ENCODE results near the gene ARMH1.

DNA sequence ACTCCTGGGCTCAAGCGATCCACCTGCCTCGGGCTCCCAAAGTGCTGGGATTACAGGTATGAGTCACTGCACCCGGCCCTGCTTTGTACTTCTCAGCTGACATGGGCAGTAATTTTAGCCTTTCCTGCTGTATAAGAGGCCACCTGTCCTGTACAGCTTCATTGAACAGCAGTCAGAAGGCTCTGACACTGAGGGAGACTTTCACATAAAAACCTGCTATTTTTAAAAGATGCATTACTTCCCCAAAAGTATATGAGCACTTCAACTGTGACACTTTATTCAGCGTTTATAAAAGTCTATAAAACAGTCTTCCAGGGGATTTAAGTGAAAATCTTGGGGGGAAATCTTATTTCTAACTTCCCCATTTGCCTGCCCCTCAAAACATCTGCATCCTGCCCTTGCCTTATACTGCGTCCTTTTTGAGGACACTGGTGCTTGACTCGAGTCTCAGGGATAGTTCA, 38.8 kb downstream of the ARMH1 start:
- TF ChIP-seq, protein P1, sequence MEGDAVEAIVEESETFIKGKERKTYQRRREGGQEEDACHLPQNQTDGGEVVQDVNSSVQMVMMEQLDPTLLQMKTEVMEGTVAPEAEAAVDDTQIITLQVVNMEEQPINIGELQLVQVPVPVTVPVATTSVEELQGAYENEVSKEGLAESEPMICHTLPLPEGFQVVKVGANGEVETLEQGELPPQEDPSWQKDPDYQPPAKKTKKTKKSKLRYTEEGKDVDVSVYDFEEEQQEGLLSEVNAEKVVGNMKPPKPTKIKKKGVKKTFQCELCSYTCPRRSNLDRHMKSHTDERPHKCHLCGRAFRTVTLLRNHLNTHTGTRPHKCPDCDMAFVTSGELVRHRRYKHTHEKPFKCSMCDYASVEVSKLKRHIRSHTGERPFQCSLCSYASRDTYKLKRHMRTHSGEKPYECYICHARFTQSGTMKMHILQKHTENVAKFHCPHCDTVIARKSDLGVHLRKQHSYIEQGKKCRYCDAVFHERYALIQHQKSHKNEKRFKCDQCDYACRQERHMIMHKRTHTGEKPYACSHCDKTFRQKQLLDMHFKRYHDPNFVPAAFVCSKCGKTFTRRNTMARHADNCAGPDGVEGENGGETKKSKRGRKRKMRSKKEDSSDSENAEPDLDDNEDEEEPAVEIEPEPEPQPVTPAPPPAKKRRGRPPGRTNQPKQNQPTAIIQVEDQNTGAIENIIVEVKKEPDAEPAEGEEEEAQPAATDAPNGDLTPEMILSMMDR (tag by site-specific recombination; IDR thresholded peaks at IDR 0.05): no peak
- TF ChIP-seq, protein P2, sequence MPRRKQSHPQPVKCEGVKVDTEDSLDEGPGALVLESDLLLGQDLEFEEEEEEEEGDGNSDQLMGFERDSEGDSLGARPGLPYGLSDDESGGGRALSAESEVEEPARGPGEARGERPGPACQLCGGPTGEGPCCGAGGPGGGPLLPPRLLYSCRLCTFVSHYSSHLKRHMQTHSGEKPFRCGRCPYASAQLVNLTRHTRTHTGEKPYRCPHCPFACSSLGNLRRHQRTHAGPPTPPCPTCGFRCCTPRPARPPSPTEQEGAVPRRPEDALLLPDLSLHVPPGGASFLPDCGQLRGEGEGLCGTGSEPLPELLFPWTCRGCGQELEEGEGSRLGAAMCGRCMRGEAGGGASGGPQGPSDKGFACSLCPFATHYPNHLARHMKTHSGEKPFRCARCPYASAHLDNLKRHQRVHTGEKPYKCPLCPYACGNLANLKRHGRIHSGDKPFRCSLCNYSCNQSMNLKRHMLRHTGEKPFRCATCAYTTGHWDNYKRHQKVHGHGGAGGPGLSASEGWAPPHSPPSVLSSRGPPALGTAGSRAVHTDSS (tag by site-specific recombination; IDR thresholded peaks at IDR 0.05): no peak
- TF ChIP-seq, protein P3, sequence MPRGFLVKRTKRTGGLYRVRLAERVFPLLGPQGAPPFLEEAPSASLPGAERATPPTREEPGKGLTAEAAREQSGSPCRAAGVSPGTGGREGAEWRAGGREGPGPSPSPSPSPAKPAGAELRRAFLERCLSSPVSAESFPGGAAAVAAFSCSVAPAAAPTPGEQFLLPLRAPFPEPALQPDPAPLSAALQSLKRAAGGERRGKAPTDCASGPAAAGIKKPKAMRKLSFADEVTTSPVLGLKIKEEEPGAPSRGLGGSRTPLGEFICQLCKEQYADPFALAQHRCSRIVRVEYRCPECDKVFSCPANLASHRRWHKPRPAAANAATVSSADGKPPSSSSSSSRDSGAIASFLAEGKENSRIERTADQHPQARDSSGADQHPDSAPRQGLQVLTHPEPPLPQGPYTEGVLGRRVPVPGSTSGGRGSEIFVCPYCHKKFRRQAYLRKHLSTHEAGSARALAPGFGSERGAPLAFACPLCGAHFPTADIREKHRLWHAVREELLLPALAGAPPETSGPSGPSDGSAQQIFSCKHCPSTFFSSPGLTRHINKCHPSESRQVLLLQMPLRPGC (tag by site-specific recombination; IDR thresholded peaks at IDR 0.05): no peak
- TF ChIP-seq, protein P4, sequence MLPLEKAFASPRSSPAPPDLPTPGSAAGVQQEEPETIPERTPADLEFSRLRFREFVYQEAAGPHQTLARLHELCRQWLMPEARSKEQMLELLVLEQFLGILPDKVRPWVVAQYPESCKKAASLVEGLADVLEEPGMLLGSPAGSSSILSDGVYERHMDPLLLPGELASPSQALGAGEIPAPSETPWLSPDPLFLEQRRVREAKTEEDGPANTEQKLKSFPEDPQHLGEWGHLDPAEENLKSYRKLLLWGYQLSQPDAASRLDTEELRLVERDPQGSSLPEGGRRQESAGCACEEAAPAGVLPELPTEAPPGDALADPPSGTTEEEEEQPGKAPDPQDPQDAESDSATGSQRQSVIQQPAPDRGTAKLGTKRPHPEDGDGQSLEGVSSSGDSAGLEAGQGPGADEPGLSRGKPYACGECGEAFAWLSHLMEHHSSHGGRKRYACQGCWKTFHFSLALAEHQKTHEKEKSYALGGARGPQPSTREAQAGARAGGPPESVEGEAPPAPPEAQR (tag by site-specific recombination; IDR thresholded peaks at IDR 0.05): no peak
- TF ChIP-seq ZNF23 (tag by site-specific recombination; IDR thresholded peaks at IDR 0.05; ENCODE audit: borderline replicate concordance) (no peak), ZFP37 (tag by site-specific recombination; IDR thresholded peaks at IDR 0.05) (no peak)
- TF ChIP-seq, protein P5, sequence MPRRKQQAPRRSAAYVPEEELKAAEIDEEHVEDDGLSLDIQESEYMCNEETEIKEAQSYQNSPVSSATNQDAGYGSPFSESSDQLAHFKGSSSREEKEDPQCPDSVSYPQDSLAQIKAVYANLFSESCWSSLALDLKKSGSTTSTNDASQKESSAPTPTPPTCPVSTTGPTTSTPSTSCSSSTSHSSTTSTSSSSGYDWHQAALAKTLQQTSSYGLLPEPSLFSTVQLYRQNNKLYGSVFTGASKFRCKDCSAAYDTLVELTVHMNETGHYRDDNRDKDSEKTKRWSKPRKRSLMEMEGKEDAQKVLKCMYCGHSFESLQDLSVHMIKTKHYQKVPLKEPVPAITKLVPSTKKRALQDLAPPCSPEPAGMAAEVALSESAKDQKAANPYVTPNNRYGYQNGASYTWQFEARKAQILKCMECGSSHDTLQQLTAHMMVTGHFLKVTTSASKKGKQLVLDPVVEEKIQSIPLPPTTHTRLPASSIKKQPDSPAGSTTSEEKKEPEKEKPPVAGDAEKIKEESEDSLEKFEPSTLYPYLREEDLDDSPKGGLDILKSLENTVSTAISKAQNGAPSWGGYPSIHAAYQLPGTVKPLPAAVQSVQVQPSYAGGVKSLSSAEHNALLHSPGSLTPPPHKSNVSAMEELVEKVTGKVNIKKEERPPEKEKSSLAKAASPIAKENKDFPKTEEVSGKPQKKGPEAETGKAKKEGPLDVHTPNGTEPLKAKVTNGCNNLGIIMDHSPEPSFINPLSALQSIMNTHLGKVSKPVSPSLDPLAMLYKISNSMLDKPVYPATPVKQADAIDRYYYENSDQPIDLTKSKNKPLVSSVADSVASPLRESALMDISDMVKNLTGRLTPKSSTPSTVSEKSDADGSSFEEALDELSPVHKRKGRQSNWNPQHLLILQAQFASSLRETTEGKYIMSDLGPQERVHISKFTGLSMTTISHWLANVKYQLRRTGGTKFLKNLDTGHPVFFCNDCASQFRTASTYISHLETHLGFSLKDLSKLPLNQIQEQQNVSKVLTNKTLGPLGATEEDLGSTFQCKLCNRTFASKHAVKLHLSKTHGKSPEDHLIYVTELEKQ (tag by site-specific recombination; IDR thresholded peaks at IDR 0.05; ENCODE audit: borderline replicate concordance): no peak

Data from HEK293 (cell line).